Measurements from ENCODE around the gene GPD1. TPM values are rescaled to one million over a fixed set of nuclear protein-coding genes. Genes with fewer than 3 reads are reported as not detected.

GPD1 gene
- total and polyA plus RNA-seq, 5 donors: 4.1 to 24.6 (median 12.3) TPM

DNA sequence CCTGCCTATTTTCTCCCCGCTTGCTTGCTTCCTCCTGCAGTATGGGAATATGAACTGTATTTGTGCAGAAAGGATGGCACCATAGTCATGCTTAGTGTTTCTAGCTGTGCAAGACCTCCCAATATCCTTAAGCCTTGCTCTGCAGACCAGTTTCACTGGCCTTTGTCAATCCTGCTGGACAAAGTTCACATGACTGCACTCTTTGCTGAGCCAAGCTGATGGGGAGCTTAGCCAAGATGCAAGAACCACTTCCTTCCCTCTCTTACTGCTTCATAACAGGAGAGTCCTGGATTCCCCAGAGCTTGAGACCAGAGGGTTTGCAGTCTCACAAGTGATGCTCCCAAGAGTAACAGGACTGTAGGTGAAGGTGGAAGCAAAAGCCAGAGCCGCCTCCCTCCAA, 42.6 kb upstream of the GPD1 start:
- ATAC-seq: no peak
- intact Hi-C loops (cut with DNase I): loop anchor here in 2 of 4 donors (10.0 kb wide), 1 partner anchor 196 kb away; no protein-coding TSS in a partner anchor

DNA sequence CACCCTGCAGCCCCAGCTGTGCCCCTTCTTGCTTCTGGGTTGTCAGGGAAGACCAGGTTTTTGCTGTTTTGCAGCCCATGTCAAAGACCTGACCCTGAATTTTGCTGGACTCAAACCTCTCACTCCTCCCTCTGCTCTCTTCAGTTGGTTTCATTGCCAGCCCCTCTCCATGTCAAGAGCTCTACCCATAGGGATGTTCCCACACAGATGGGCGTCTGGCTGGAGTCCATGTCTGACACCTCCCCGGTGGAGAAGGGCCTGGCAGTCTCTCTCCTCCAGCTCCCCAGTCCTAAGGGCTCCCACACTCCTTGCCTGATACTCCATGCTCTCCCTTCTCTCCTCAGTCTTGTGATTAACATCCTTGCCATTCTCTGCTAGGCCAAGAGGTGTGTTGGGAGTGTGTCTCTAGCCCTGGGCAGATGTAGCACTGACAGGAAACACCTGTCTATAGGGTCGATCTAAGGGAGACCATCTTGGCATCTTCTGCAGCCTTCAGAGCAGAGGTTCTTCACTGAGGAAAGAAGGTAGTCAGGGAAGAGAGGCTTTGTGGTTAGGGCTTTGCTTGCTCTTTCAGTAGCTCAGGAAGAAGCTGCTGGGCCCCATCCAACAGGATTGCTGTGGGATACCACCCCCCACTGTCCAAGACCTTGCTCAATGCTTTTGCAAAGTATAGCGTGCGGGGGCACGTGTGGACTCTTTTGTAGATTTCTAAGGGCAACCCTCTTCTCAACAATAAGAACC, 41.7 kb upstream of the GPD1 start:
- Histone ChIP-seq H3K27ac (ENCODE audit: low read length) (no peak overlapping the region), H3K27me3 (ENCODE audit: control insufficient read depth, insufficient read depth) (no peaks in the 10 kb centered on the region), H3K9me3 (ENCODE audit: control insufficient read depth, low read length) (no peaks in the 10 kb centered on the region), H3K4me3 (ENCODE audit: low read length) (no peak overlapping the region), H3K4me1 (ENCODE audit: control insufficient read depth, insufficient read depth, low read length) (peaks cover 3% of the 10 kb centered on the region)
- ATAC-seq: peak in 1 of 2 donors; percentile 16
- intact Hi-C loops (cut with DNase I): loop anchor here in 2 of 4 donors (10.0 kb wide), 1 partner anchor 197 kb away; no protein-coding TSS in a partner anchor
- peak in 1 of 3 donors; percentile 73 for DNase-seq
- WGBS: 58% methylated on average over 6 of the region's 6 CpGs

More for the DNA sequence above, 42.6 kb upstream of the GPD1 start:
- 77% methylated on average over 2 of the region's 2 CpGs for WGBS
- H3K27ac ChIP-seq (ENCODE audit: low read length): no peak overlapping the region
- DNase-seq: peak in 2 of 3 donors; percentile 21 to 53
- no peak overlapping the region for H3K4me3 ChIP-seq (ENCODE audit: low read length)
- no peaks in the 10 kb centered on the region for H3K27me3 ChIP-seq (ENCODE audit: control insufficient read depth, insufficient read depth)
- no peaks in the 10 kb centered on the region for H3K9me3 ChIP-seq (ENCODE audit: control insufficient read depth, low read length)
- H3K4me1 ChIP-seq (ENCODE audit: control insufficient read depth, insufficient read depth, low read length): peaks cover under 1% of the 10 kb centered on the region

DNA sequence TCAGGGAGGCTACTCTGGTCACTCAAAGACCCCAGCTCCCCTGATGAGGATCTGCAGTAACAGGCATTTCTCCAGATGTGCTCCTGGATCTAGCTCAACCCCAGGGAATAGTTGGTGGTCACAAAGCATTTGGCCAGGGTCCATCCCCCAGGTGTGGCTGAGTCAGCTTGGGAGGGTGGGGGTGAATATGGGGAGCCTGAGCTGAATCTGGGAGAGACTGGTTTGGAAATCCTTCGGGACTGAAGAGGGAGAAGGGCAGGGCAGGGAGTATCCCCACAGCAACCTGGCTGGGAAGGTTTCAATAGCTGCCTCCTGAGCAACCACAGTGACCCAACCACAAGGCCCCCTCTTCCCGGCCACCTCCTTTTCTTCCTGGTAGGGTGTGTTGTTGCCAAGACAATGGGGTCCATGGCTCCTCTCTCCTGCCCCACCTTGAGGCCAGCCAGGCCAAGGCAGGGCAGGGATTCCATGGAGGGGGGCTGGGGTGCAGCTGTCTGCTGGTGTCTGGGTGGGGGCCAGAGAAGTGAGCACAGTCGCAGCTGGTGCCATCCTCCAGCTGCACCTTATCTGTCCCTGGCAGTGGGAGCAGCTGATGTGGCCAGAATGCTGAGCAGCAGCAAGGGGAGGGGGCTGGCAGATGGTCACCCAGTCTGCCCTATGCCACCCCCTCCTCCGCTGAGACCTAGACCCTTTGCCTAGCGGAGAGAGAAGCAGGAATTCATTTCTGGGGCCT, 40.9 kb upstream of the GPD1 start:
- DNase-seq: no peak
- ATAC-seq: peak in 1 of 2 donors; percentile 9
- intact Hi-C loops (cut with DNase I): loop anchor here in 2 of 4 donors (10.0 kb wide), 1 partner anchor 198 kb away; no protein-coding TSS in a partner anchor
- no peaks in the 10 kb centered on the region for H3K9me3 ChIP-seq (ENCODE audit: control insufficient read depth, low read length)
- no peak overlapping the region for H3K27ac ChIP-seq (ENCODE audit: low read length)
- 75% methylated on average over 5 of the region's 5 CpGs for WGBS
- H3K4me3 ChIP-seq (ENCODE audit: low read length): no peak overlapping the region
- no peaks in the 10 kb centered on the region for H3K27me3 ChIP-seq (ENCODE audit: control insufficient read depth, insufficient read depth)
- H3K4me1 ChIP-seq (ENCODE audit: control insufficient read depth, insufficient read depth, low read length): peaks cover 3% of the 10 kb centered on the region

DNA sequence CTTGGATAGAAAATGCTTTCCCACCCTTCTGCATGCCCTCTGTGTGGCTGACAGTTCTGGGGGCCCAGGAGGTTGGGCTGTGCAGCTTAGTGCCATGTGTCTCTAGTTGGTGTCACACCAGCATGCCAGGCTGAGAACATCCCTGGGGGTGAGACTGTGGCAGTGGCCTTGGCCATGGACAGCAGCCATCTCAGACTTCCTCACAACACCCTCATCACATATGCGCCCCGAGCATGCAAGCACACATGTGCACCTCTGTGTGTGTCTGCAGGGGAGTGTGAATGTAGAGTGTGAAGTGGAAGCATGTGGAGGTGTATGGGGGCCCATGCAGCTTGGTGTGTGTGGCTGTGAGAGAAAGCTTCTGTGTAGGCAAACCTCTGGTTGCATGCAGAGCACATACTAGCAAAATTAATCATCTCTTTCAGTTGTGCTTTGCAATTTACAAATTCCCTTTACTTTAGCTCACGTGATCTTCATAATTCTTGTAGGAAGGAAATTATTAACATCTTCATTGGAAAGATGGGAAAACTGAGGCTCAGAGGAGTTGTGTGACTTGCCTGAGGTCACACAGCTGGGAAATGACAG, 38.0 kb upstream of the GPD1 start:
- 82% methylated on average over 3 of the region's 3 CpGs for WGBS
- Histone ChIP-seq H3K4me3 (ENCODE audit: low read length) (no peak overlapping the region), H3K9me3 (ENCODE audit: control insufficient read depth, low read length) (no peaks in the 10 kb centered on the region), H3K27ac (ENCODE audit: low read length) (no peak overlapping the region), H3K27me3 (ENCODE audit: control insufficient read depth, insufficient read depth) (no peaks in the 10 kb centered on the region), H3K4me1 (ENCODE audit: control insufficient read depth, insufficient read depth, low read length) (peaks cover 3% of the 10 kb centered on the region)
- ATAC-seq (no peak), DNase-seq (no peak)
- intact Hi-C loops (cut with DNase I): loop anchor here in 2 of 4 donors (5.0 to 10.0 kb wide), 2 partner anchors 99 to 201 kb away; no protein-coding TSS in a partner anchor

DNA sequence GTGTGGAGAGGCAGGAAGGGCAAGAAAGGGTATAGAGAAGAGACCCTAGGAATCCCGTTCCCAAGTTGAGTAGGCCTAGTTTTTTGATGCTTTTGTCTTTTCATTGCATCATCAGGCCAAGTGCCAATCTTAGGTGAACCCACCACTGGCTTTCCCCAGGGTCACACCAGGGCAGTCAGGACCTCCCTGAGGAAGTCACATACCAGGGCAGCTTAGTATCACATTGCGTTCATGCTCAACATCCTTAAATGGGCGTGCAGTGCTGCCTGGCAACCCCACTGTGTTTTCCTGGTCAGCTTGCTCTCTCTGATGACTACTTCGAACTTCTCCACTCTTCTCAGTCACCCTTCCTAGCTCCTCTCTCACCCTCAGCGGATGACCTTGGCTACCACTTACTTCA, 37.4 kb upstream of the GPD1 start:
- WGBS: 42% methylated on average over 5 of the region's 5 CpGs
- Histone ChIP-seq H3K27ac (ENCODE audit: low read length) (no peak overlapping the region), H3K4me3 (ENCODE audit: low read length) (no peak overlapping the region), H3K27me3 (ENCODE audit: control insufficient read depth, insufficient read depth) (no peaks in the 10 kb centered on the region), H3K4me1 (ENCODE audit: control insufficient read depth, insufficient read depth, low read length) (peaks cover 3% of the 10 kb centered on the region), H3K9me3 (ENCODE audit: control insufficient read depth, low read length) (no peaks in the 10 kb centered on the region)
- peak in 1 of 2 donors; percentile 25 for ATAC-seq
- intact Hi-C loops (cut with DNase I): loop anchor here in 2 of 4 donors (5.0 to 10.0 kb wide), 2 partner anchors 99 to 202 kb away; no protein-coding TSS in a partner anchor
- no peak for DNase-seq

DNA sequence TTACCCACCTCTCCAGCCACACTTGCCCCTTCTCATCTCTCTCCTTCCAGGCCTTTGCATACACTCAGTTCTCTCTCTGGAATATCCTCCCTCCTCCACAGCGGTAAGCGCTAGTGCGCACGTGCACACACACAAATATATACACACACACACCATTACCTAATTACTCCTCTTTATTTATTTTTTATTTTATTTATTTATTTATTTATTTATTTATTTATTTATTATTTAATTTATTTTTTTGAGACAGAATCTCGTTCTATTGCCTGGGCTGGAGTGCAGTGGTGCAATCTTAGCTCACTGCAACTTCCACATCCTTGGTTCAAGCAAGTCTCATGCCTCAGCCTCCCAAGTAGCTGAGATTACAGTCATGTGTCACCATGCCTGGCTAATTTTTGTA, 34.7 kb upstream of the GPD1 start:
- no peak overlapping the region for H3K27ac ChIP-seq (ENCODE audit: low read length)
- intact Hi-C loops (cut with DNase I): loop anchor here in 2 of 4 donors (5.0 to 10.0 kb wide), 2 partner anchors 102 to 204 kb away; no protein-coding TSS in a partner anchor
- H3K4me3 ChIP-seq (ENCODE audit: low read length): no peak overlapping the region
- DNase-seq (no peak), ATAC-seq (no peak)
- H3K9me3 ChIP-seq (ENCODE audit: control insufficient read depth, low read length): no peaks in the 10 kb centered on the region
- H3K4me1 ChIP-seq (ENCODE audit: control insufficient read depth, insufficient read depth, low read length): peaks cover 3% of the 10 kb centered on the region
- H3K27me3 ChIP-seq (ENCODE audit: control insufficient read depth, insufficient read depth): no peaks in the 10 kb centered on the region
- 97% methylated on average over 5 of the region's 5 CpGs for WGBS

DNA sequence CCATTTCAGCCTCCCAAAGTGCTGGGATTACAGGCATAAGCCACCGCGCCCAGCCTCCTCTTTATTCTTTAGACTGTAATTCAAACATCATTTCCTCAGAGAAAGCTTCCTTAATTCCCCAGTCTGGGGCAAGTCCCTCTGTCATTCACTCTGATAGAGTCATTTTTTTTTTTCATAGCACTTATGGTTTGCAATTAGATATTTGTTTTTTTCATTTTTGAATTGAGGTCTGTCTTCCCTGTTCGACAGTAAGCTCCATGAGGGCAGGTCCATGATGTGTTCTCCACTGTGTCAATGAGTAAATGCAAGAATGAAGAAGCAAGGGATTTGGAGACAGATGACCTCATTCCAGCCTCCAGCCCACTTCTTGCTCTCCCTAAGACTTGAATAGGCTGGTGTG, 34.3 kb upstream of the GPD1 start:
- no peak overlapping the region for H3K4me3 ChIP-seq (ENCODE audit: low read length)
- H3K4me1 ChIP-seq (ENCODE audit: control insufficient read depth, insufficient read depth, low read length): peaks cover 3% of the 10 kb centered on the region
- intact Hi-C loops (cut with DNase I): loop anchor here in 2 of 4 donors (5.0 to 10.0 kb wide), 2 partner anchors 102 to 205 kb away; no protein-coding TSS in a partner anchor
- ATAC-seq: no peak
- H3K27me3 ChIP-seq (ENCODE audit: control insufficient read depth, insufficient read depth): no peaks in the 10 kb centered on the region
- no peak for DNase-seq
- no peaks in the 10 kb centered on the region for H3K9me3 ChIP-seq (ENCODE audit: control insufficient read depth, low read length)
- H3K27ac ChIP-seq (ENCODE audit: low read length): no peak overlapping the region
- over 99% methylated on average over 3 of the region's 3 CpGs for WGBS

DNA sequence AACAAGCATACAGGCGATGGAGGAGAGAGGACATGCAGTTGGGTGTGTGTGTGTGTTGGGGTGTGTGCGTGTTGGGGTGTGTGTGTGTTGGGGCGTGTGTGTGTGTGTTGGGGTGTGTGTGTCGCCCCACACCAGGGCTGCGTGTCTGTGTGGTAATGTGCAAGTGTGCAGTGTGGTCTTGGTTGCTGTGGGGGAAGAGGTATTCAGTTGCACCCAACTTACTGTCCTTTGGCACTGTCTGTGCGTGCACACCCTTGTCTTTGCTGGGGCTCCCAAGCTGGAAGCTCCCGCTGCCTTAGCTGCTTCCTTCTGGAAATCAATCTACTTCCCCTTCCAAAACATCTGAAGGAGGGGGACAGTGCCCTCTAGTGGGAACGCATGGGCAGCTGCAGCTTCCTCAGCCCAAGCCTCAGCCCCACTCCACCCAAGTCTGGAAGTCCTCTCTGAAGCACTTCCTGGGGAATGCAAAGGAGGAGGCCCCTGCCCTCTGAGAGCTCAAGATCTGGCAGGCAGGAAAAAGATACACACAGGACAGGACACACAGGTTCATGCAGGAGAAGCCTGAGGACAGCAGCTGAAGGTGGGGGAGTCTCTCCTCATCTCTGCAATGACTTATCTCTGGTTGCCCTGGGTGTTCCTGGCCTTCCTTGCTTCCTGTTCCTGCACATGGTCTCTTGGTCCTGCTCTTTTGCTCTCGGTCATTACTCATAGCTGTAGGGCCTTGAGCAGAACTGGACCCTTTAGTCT, 33.3 kb upstream of the GPD1 start:
- 42% methylated on average over 9 of the region's 9 CpGs for WGBS

DNA sequence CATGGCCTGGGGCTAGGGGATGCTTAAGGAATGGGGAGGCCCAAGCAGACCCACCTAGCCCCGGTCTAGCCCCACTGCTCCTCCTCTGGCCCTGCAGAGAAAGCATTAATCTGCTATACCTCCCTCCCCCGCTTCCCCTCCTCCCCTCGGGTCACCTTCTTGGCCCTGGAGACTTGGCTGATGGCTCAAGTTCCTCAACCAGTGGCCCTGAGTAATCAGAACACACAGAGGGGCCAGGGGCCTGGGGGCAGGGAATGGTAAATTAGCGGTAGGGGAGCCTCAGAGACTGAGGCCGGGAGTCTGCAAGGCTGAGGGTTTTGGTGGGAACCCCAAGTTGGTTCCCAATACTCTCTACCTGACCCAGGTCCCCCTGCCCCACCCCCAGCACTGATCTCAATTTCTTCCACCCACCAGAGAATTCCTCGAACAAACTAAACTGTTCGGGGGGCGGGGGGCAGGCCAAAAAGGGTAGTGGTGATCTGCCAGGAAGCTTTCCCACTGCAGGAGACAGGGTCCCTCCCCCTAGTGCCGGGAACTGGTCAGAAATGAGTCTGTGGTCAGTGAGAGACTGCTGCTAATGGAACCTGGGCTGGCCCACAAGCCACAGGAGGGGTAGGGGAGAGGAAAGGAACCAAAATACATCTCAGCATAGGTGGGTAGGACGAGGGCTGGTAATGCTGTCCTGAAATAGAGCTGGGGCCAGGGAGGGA, 31.5 kb upstream of the GPD1 start:
- H3K27ac ChIP-seq (ENCODE audit: low read length): no peak overlapping the region
- ATAC-seq: no peak
- H3K4me3 ChIP-seq (ENCODE audit: low read length): no peak overlapping the region
- H3K27me3 ChIP-seq (ENCODE audit: control insufficient read depth, insufficient read depth): no peaks in the 10 kb centered on the region
- H3K4me1 ChIP-seq (ENCODE audit: control insufficient read depth, insufficient read depth, low read length): no peaks in the 10 kb centered on the region
- intact Hi-C loops (cut with DNase I): loop anchor here in 2 of 4 donors (5.0 kb wide), 3 partner anchors 105 to 295 kb away; no protein-coding TSS in a partner anchor
- no peak for DNase-seq
- 69% methylated on average over 10 of the region's 10 CpGs for WGBS
- H3K9me3 ChIP-seq (ENCODE audit: control insufficient read depth, low read length): no peaks in the 10 kb centered on the region

More for the DNA sequence above, 33.3 kb upstream of the GPD1 start:
- ATAC-seq (peak; percentile 70 to 80), DNase-seq (peak; percentile 81 to 88 (median 87))
- no peak overlapping the region for H3K27ac ChIP-seq (ENCODE audit: low read length)
- H3K9me3 ChIP-seq (ENCODE audit: control insufficient read depth, low read length): no peaks in the 10 kb centered on the region
- no peaks in the 10 kb centered on the region for H3K27me3 ChIP-seq (ENCODE audit: control insufficient read depth, insufficient read depth)
- H3K4me1 ChIP-seq (ENCODE audit: control insufficient read depth, insufficient read depth, low read length): peaks cover 3% of the 10 kb centered on the region
- H3K4me3 ChIP-seq (ENCODE audit: low read length): no peak overlapping the region
- intact Hi-C loops (cut with DNase I): loop anchor here in 2 of 4 donors (5.0 kb wide), 3 partner anchors 103 to 293 kb away; no protein-coding TSS in a partner anchor
